ENCODE data around the gene SCAMP1.
A peak's percentile ranks its signal among the peaks of the same experiment; 100 is the strongest.

The SCAMP1 gene

GRCh38 chr5:78495800-78496199 lies 135.4 kb downstream of the SCAMP1 start:
- DNase-seq (ENCODE audit: low read depth), result no peak

GRCh38 chr5:78496373-78496772 lies 136.0 kb downstream of the SCAMP1 start:
- DNase-seq (ENCODE audit: low read depth), result no peak

GRCh38 chr5:78497573-78498533 lies 137.4 kb downstream of the SCAMP1 start:
- DNase-seq (ENCODE audit: low read depth), result no peak

- no peak for DNase-seq (ENCODE audit: low read depth)
Measured at GRCh38 chr5:78499485-78499884, 139.1 kb downstream of the SCAMP1 start.

GRCh38 chr5:78500028-78500427 lies 139.6 kb downstream of the SCAMP1 start:
- no peak for DNase-seq (ENCODE audit: low read depth)

GRCh38 chr5:78500871-78501270 lies 140.5 kb downstream of the SCAMP1 start:
- DNase-seq (ENCODE audit: low read depth), result no peak

- no peak for DNase-seq (ENCODE audit: low read depth)
Measured at GRCh38 chr5:78501411-78502352, 141.3 kb downstream of the SCAMP1 start.

- no peak for DNase-seq (ENCODE audit: low read depth)
Measured at GRCh38 chr5:78503958-78504653, 143.7 kb downstream of the SCAMP1 start.

- DNase-seq (ENCODE audit: low read depth), result no peak
Measured at GRCh38 chr5:78504704-78505677, 144.6 kb downstream of the SCAMP1 start.

GRCh38 chr5:78505860-78506259 lies 145.4 kb downstream of the SCAMP1 start:
- DNase-seq (ENCODE audit: low read depth), result no peak

- DNase-seq (ENCODE audit: low read depth), result no peak
Measured at GRCh38 chr5:78506261-78507024, 146.0 kb downstream of the SCAMP1 start.

GRCh38 chr5:78507531-78507930 lies 147.1 kb downstream of the SCAMP1 start:
- no peak for DNase-seq (ENCODE audit: low read depth)

- no peak for DNase-seq (ENCODE audit: low read depth)
Measured at GRCh38 chr5:78508186-78508765, 147.9 kb downstream of the SCAMP1 start.

- DNase-seq (ENCODE audit: low read depth), result no peak
Measured at GRCh38 chr5:78509145-78509865, 148.9 kb downstream of the SCAMP1 start.

GRCh38 chr5:78509884-78510769 lies 149.7 kb downstream of the SCAMP1 start:
- DNase-seq (ENCODE audit: low read depth), result peak; percentile 33

GRCh38 chr5:78511121-78511906 lies 150.9 kb downstream of the SCAMP1 start:
- no peak for DNase-seq (ENCODE audit: low read depth)

- DNase-seq (ENCODE audit: low read depth), result no peak
Measured at GRCh38 chr5:78512435-78512834, 152.0 kb downstream of the SCAMP1 start.
